Measurements from ENCODE around the gene COL6A2.
"Not testable (repeated sequence)": the region's sequence is repeated elsewhere in the genome, so short reads cannot be mapped to it uniquely, and the experiment has no call there.

Gene COL6A2

GRCh38 chr21:46158666-46159300 is 60.9 kb downstream of the COL6A2 start:
- no peak for DNase-seq

- no peak for DNase-seq
Measured at GRCh38 chr21:46159390-46159789, 61.5 kb downstream of the COL6A2 start.

GRCh38 chr21:46159841-46160656 is 62.1 kb downstream of the COL6A2 start:
- no peak for DNase-seq

GRCh38 chr21:46160657-46160906 is 62.7 kb downstream of the COL6A2 start:
- DNase-seq: no peak

GRCh38 chr21:46160907-46161632 is 63.2 kb downstream of the COL6A2 start:
- no peak for DNase-seq

- DNase-seq: no peak
Measured at GRCh38 chr21:46161633-46162592, 64.0 kb downstream of the COL6A2 start.

- no peak for DNase-seq
Measured at GRCh38 chr21:46163380-46163779, 65.5 kb downstream of the COL6A2 start.

GRCh38 chr21:46165098-46165497 is 67.2 kb downstream of the COL6A2 start:
- no peak for DNase-seq

GRCh38 chr21:46168238-46168637 is 70.3 kb downstream of the COL6A2 start:
- DNase-seq: no peak

- no peak for DNase-seq
Measured at GRCh38 chr21:46168659-46169386, 70.9 kb downstream of the COL6A2 start.

- DNase-seq: peak; percentile 55 to 61
Measured at GRCh38 chr21:46170436-46171193, 72.7 kb downstream of the COL6A2 start.

- no peak for DNase-seq
Measured at GRCh38 chr21:46171585-46171984, 73.7 kb downstream of the COL6A2 start.

GRCh38 chr21:46171996-46172862 is 74.3 kb downstream of the COL6A2 start:
- DNase-seq: no peak

GRCh38 chr21:46172863-46173528 is 75.1 kb downstream of the COL6A2 start:
- DNase-seq: no peak

GRCh38 chr21:46173573-46173972 is 75.7 kb downstream of the COL6A2 start:
- no peak for DNase-seq

GRCh38 chr21:46176443-46177129 is 78.7 kb downstream of the COL6A2 start:
- DNase-seq: not testable (repeated sequence)

GRCh38 chr21:46178961-46179360 is 81.0 kb downstream of the COL6A2 start:
- DNase-seq: no peak

All from CD4-positive, alpha-beta T cell treated with Interleukin-1 beta for 1 hour (primary cell).